Endodermal cell (in vitro differentiated cells): ENCODE data around the gene CDHR1. TPM values are rescaled to one million over a fixed set of nuclear protein-coding genes. Genes with fewer than 3 reads are reported as not detected.
A peak's percentile ranks its signal among the peaks of the same experiment; 100 is the strongest.

ENCODE experiments used
- DNase-seq: peaks from one replicate; pipeline ENCODE4 v3.0.0-alpha.2; 2017
- H3K27ac ChIP-seq: 2 replicates; pipeline ENCODE4 v1.5.1; 2013; ENCODE audit warnings: mild to moderate bottlenecking, low read depth, low read length, moderate library complexity
- H3K27me3 ChIP-seq: 2 replicates; pipeline ENCODE4 v1.6.1; 2013; ENCODE audit warnings: mild to moderate bottlenecking, low read length, moderate library complexity; ENCODE audit not compliant: insufficient read depth, control insufficient read depth, poor library complexity, severe bottlenecking
- H3K36me3 ChIP-seq: 2 replicates; pipeline ENCODE4 v1.7.0; 2013; ENCODE audit warnings: mild to moderate bottlenecking, low read length, moderate library complexity; ENCODE audit not compliant: control insufficient read depth, insufficient read depth
- H3K4me1 ChIP-seq: one replicate; pipeline ENCODE4 v1.7.0; 2013; ENCODE audit warnings: low read length; ENCODE audit not compliant: control insufficient read depth, insufficient read depth
- H3K4me3 ChIP-seq: 2 replicates; pipeline ENCODE4 v1.5.1; 2013; ENCODE audit warnings: mild to moderate bottlenecking, low read length, moderate library complexity
- H3K9ac ChIP-seq: 2 replicates; pipeline ENCODE4 v1.6.1; 2013; ENCODE audit warnings: mild to moderate bottlenecking, low read length, moderate library complexity; ENCODE audit not compliant: poor library complexity, severe bottlenecking; ENCODE audit errors: extremely low read depth
- H3K9me3 ChIP-seq: 2 replicates; pipeline ENCODE4 v1.6.1; 2013; ENCODE audit warnings: mild to moderate bottlenecking, low read length, moderate library complexity; ENCODE audit not compliant: control insufficient read depth
- H3K27ac Mint-ChIP-seq: 2 replicates; pipeline ENCODE4 v1.8.0; 2020; ENCODE audit warnings: mixed read lengths
- H3K27me3 Mint-ChIP-seq: 2 replicates; pipeline ENCODE4 v1.8.0; 2021; ENCODE audit warnings: mild to moderate bottlenecking, mixed read lengths; ENCODE audit not compliant: insufficient read depth
- H3K36me3 Mint-ChIP-seq: 2 replicates; pipeline ENCODE4 v1.8.0; 2020; ENCODE audit warnings: low read depth, mixed read lengths
- H3K4me1 Mint-ChIP-seq: 2 replicates; pipeline ENCODE4 v1.8.0; 2020; ENCODE audit warnings: mixed read lengths
- H3K4me3 Mint-ChIP-seq: 2 replicates; pipeline ENCODE4 v1.8.0; 2020; ENCODE audit warnings: mild to moderate bottlenecking, moderate library complexity, mixed read lengths
- H3K9me3 Mint-ChIP-seq: 2 replicates; pipeline ENCODE4 v1.8.0; 2020; ENCODE audit warnings: mild to moderate bottlenecking, mixed read lengths
- CTCF ChIP-seq: fragments of 200-600 bp; sonication (generic); conservative IDR thresholded peaks from 2 replicates; pipeline ENCODE4 v1.5.0; 2021; ENCODE audit warnings: antibody characterized with exemption, mild to moderate bottlenecking
- WGBS, 2 experiments: methylation state at CpG; one replicate each; pipeline versions ENCODE4 v1.1.5 to v1.1.7; 2013; ENCODE audit warnings: missing lambda C conversion rate in 2 of 2, mixed read lengths in 1 of 2; ENCODE audit not compliant: insufficient coverage in 1 of 2, insufficient read length in 1 of 2; 5-methylcytosine and 5-hydroxymethylcytosine counted together
- total RNA-seq, 2 donors: library from RNA; stranded (reverse); fragmentation: NEBNext Ultra II Directional in 1 of 2; extraction: Animal tissue kit (Norgen Biotek cat#: 25700) in 1 of 2; gene quantifications; 2 replicates in 1 of 2; 3 replicates in 1 of 2; pipeline ENCODE4 v1.2.1, GENCODE V29; 2021

The CDHR1 gene
- total RNA-seq, 2 donors from 2014 or later = 0.77 to 4.1 TPM

GRCh38 chr10:84269162-84269561 is 74.8 kb downstream of the CDHR1 start:
- Histone ChIP-seq H3K27ac (no peak overlapping the region), H3K4me1 (peaks cover 9% of the 10 kb centered on the region), H3K4me3 (no peak overlapping the region), H3K9ac (no peak overlapping the region), H3K36me3 (no peaks in the 10 kb centered on the region), H3K27me3 (no peaks in the 10 kb centered on the region), H3K9me3 (no peaks in the 10 kb centered on the region)
- peak; percentile 9 for DNase-seq
- Mint-ChIP-seq H3K27me3 (peaks cover 17% of the 10 kb centered on the region), H3K4me3 (no peak overlapping the region), H3K27ac (no peak overlapping the region), H3K9me3 (no peaks in the 10 kb centered on the region), H3K36me3 (no peaks in the 10 kb centered on the region), H3K4me1 (peaks cover 29% of the 10 kb centered on the region)
- 100% methylated on average over 1 of the region's 1 CpG; no CpG with 5 or more reads in 1 of the 2 experiments for WGBS, 2 experiments
- no peak for TF ChIP-seq CTCF

Other genes with a start within 250 kb of the CDHR1 start
- gene GHITM, start 55.0 kb upstream of the CDHR1 start, total RNA-seq = 10 to 100 TPM; 84.5 to 85.8 TPM
- not detected for gene GPR15LG, start 20.7 kb upstream of the CDHR1 start, total RNA-seq
- gene LRIT2, start 31.0 kb downstream of the CDHR1 start, total RNA-seq = not detected
- under 1 TPM in 1 of 2 donors, not detected in 1; 0.11 TPM for gene LRIT1, start 47.0 kb downstream of the CDHR1 start, total RNA-seq
- not detected for gene RGR, start 50.5 kb downstream of the CDHR1 start, total RNA-seq
- 10 to 100 TPM; 29.8 to 38.8 TPM for gene CCSER2, start 134.1 kb downstream of the CDHR1 start, total RNA-seq